Erythroblast (primary cell): ENCODE results near the gene ANKMY2.

Experiments used
- GATA1 ChIP-seq: IDR thresholded peaks from 2 replicates; pipeline ENCODE4 v1.6.1; 2011; ENCODE audit warnings: low read depth, mild to moderate bottlenecking, control low read depth, low read length, moderate library complexity
- POLR2A ChIP-seq: IDR thresholded peaks from 2 replicates; pipeline ENCODE4 v1.6.1; 2011; ENCODE audit warnings: mild to moderate bottlenecking, low read length

DNA sequence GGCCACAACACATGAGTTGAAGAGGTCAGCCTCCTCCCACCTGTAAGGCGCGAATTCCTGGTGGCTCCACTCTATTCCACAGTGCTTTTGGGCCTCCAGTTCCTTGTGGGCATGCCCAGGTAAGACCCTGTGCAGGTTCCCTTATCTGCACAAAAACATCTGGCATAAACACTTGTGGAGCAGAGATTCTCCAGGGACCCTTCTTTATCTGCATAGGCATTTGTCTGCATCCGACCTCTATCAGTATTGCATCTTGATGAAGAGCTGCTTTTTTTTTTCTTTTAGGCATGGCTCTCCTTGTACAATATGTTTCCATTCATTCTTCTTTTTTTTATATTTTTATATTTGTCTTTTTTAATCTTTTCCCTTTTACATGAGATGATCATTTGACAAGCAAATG lies 58.4 kb downstream of the ANKMY2 start:
- TF ChIP-seq POLR2A = no peak
- no peak for TF ChIP-seq GATA1
